Vagina (tissue), 2 donors: ENCODE measurements around the gene DNAH9.

ENCODE experiments used
- POLR2A ChIP-seq, 2 donors: fragments of 450-650 bp; IDR thresholded peaks; one replicate each; pipeline ENCODE4 v1.6.1; 2017; ENCODE audit warnings: antibody characterized with exemption in 2 of 2, mild to moderate bottlenecking in 2 of 2, moderate library complexity in 2 of 2
- POLR2AphosphoS5 ChIP-seq, 2 donors: sonication (generic); formaldehyde crosslinking; IDR thresholded peaks; one replicate each; pipeline ENCODE4 v1.9.0; 2017; ENCODE audit warnings: antibody characterized with exemption in 2 of 2, mild to moderate bottlenecking in 2 of 2, low read depth in 1 of 2; ENCODE audit not compliant: insufficient read depth in 1 of 2
- TF ChIP-seq, protein P1 (sequence below), 3 experiments: fragments of 450-650 bp in 2 of 3; fragments of 200-600 bp in 1 of 3; sonication (generic) in 1 of 3; IDR thresholded peaks; one replicate each; pipeline ENCODE4 v1.5.1; 2017 to 2019; ENCODE audit warnings: antibody characterized with exemption in 3 of 3, mild to moderate bottlenecking in 2 of 3, moderate library complexity in 2 of 3

DNA sequence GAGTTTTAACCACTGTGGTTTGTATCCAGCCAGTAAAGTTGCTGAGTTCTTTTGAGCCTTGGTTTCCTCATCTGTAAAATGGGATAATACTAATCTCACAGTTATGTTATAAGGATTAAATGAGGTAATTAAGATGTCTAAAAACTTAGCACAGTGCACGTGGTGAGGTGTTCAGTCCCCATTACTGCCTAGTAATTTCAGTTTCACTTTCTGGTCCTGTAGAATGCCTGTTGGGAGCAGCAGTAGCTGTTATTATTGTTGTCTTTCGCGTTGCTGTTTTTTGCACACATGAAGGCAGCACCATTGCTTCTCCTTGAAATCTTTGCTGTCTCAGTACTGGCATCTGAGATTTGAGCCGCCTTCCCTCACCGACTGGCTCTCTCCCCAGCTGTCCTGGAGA lies 182.4 kb downstream of the DNAH9 start:
- TF ChIP-seq, protein P1, sequence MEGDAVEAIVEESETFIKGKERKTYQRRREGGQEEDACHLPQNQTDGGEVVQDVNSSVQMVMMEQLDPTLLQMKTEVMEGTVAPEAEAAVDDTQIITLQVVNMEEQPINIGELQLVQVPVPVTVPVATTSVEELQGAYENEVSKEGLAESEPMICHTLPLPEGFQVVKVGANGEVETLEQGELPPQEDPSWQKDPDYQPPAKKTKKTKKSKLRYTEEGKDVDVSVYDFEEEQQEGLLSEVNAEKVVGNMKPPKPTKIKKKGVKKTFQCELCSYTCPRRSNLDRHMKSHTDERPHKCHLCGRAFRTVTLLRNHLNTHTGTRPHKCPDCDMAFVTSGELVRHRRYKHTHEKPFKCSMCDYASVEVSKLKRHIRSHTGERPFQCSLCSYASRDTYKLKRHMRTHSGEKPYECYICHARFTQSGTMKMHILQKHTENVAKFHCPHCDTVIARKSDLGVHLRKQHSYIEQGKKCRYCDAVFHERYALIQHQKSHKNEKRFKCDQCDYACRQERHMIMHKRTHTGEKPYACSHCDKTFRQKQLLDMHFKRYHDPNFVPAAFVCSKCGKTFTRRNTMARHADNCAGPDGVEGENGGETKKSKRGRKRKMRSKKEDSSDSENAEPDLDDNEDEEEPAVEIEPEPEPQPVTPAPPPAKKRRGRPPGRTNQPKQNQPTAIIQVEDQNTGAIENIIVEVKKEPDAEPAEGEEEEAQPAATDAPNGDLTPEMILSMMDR (IDR thresholded peaks at IDR 0.05) = no peak
- no peak for TF ChIP-seq POLR2AphosphoS5 (IDR thresholded peaks at IDR 0.05; ENCODE audit: insufficient read depth in 1 of 2, low read depth in 1 of 2)
- TF ChIP-seq POLR2A (IDR thresholded peaks at IDR 0.05) = no peak
